Body of pancreas (tissue), 4 donors: Measurements from ENCODE around the gene GTF3C5. TPM values are rescaled to one million over a fixed set of nuclear protein-coding genes. Genes with fewer than 3 reads are reported as not detected.
A peak's percentile ranks its signal among the peaks of the same experiment; 100 is the strongest.

Experiments used
- ATAC-seq: fragments of 150-250 bp; one replicate; pipeline ENCODE4 v1.9.1; 2016
- DNase-seq, 4 donors: peaks; one replicate each; pipeline ENCODE4 v3.0.0-alpha.2; 2019
- H3K27ac ChIP-seq, 4 donors: fragments of 200-600 bp; sonication (generic); 1 replicate in 3 of 4; 2 replicates in 1 of 4; pipeline versions ENCODE4 v1.5.1 to v1.6.1; 2016 to 2019; ENCODE audit warnings: mild to moderate bottlenecking in 1 of 4, mixed read lengths in 1 of 4, moderate library complexity in 1 of 4
- H3K27me3 ChIP-seq, 2 donors: fragments of 200-600 bp; sonication (generic); one replicate each; pipeline ENCODE4 v1.6.0; 2016; ENCODE audit warnings: mild to moderate bottlenecking in 1 of 2
- H3K36me3 ChIP-seq, 2 donors: fragments of 200-600 bp; sonication (generic); replicated peaks in 1 of 2; 2 replicates each; pipeline ENCODE4 v1.5.1; 2016; ENCODE audit warnings: low read depth in 2 of 2; ENCODE audit not compliant: insufficient read depth in 1 of 2
- H3K4me1 ChIP-seq: fragments of 200-600 bp; sonication (generic); one replicate; pipeline ENCODE4 v1.6.0; 2016
- H3K4me3 ChIP-seq, 2 donors: fragments of 200-600 bp; sonication (generic); 1 replicate in 1 of 2; 2 replicates in 1 of 2; pipeline ENCODE4 v1.5.1; 2016 to 2019
- H3K9me3 ChIP-seq, 3 donors: fragments of 200-600 bp; sonication (generic); 1 replicate in 2 of 3; 2 replicates in 1 of 3; pipeline ENCODE4 v1.5.1; 2016
- CTCF ChIP-seq, 7 experiments: fragments of 450-650 bp in 4 of 7; fragments of 200-600 bp in 3 of 7; sonication (generic) in 3 of 7; IDR thresholded peaks; one replicate each; pipeline ENCODE4 v1.5.1; 2016 to 2019; ENCODE audit warnings: antibody characterized with exemption in 7 of 7
- POLR2A ChIP-seq, 3 donors: fragments of 450-650 bp; IDR thresholded peaks; one replicate each; pipeline ENCODE4 v1.6.1; 2016; ENCODE audit warnings: antibody characterized with exemption in 3 of 3, mild to moderate bottlenecking in 2 of 3
- WGBS, 2 donors: methylation state at CpG; one replicate each; pipeline ENCODE4 v1.1.5; 2017; 5-methylcytosine and 5-hydroxymethylcytosine counted together
- intact Hi-C: fragments of 100-400 bp; cut with DNase I; formaldehyde crosslinking; loops from one replicate; pipeline ENCODE4 v1.15.1; 2023
- total RNA-seq, 2 donors: library from RNA; depleted of rRNA; stranded (reverse); fragments of >200 nt; gene quantifications; one replicate each; pipeline ENCODE4 v1.1.0, GENCODE V29; 2016

GTF3C5 gene
- total RNA-seq, 2 donors from 2014 or later = 43.1 to 57.7 TPM

- Histone ChIP-seq H3K4me1 (peaks cover 51% of the 10 kb centered on the region), H3K27me3 (no peaks in the 10 kb centered on the region), H3K36me3 (peaks cover 0 to 19% of the 10 kb centered on the region in 2 donors), H3K27ac (peak overlapping the region in 3 of 4 donors; percentile 51 to 57 (median 52)), H3K9me3 (no peaks in the 10 kb centered on the region), H3K4me3 (no peak overlapping the region)
- DNase-seq (peak in 3 of 4 donors; percentile 18 to 63 (median 20)), ATAC-seq (no peak)
- intact Hi-C loops = no loop called here
- TF ChIP-seq CTCF (IDR thresholded peaks at IDR 0.05) (no peak), POLR2A (IDR thresholded peaks at IDR 0.05) (no peak)
- WGBS, 2 donors = 56 to 62% methylated on average over 9 of the region's 9 CpGs
These were observed 15.6 kb downstream of the GTF3C5 start for GRCh38 chr9:133046196-133046899.

DNA sequence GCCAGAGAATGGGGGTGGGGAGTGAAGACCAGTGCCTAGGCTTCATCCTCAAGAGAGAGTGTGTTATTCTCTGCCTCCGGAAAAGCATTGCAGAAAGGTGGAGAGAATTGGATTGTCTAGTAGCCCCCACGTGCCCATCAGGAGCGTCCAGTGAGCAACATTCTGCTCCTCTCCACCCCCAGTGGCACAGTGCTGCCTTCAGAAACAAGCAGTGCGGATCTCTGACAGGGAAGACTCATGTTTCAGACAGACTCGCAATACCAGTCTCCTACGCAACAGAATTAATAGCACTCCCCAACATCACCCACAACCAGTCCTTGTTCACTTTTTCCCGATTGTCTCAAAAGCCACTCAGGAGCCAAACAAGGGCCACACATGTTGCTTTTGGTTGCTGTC is 16.1 kb downstream of the GTF3C5 start:
- H3K9me3 ChIP-seq = no peaks in the 10 kb centered on the region
- peaks cover 56% of the 10 kb centered on the region for H3K4me1 ChIP-seq
- whole genome bisulfite sequencing, 2 donors = 50 to 51% methylated on average over 7 of the region's 7 CpGs
- intact Hi-C loops = no loop called here
- DNase-seq = no peak
- no peak overlapping the region for H3K4me3 ChIP-seq
- ATAC-seq = no peak
- no peaks in the 10 kb centered on the region for H3K27me3 ChIP-seq
- H3K27ac ChIP-seq = peak overlapping the region in 3 of 4 donors; percentile 51 to 57 (median 52)
- H3K36me3 ChIP-seq = peaks cover 0 to 19% of the 10 kb centered on the region in 2 donors
- TF ChIP-seq POLR2A (IDR thresholded peaks at IDR 0.05) (no peak), CTCF (IDR thresholded peaks at IDR 0.05) (no peak)

GRCh38 chr9:133048595-133048994 is 17.8 kb downstream of the GTF3C5 start:
- WGBS, 2 donors = 19 to 38% methylated on average over 3 to 5 of the region's 5 CpGs
- H3K36me3 ChIP-seq = peaks cover 0 to 8% of the 10 kb centered on the region in 2 donors
- intact Hi-C loops = no loop called here
- TF ChIP-seq CTCF (IDR thresholded peaks at IDR 0.05) (peak; percentile 38 to 95 (median 88)), POLR2A (IDR thresholded peaks at IDR 0.05) (peak in 1 of 3 donors; percentile 33)
- peak overlapping the region; percentile 81 to 93 (median 86) for H3K27ac ChIP-seq
- peaks cover 73% of the 10 kb centered on the region for H3K4me1 ChIP-seq
- DNase-seq (peak; percentile 93 to 95 (median 95)), ATAC-seq (peak; percentile 87)
- H3K9me3 ChIP-seq = no peaks in the 10 kb centered on the region
- no peak overlapping the region for H3K4me3 ChIP-seq
- no peaks in the 10 kb centered on the region for H3K27me3 ChIP-seq

- ATAC-seq = no peak
- 46 to 55% methylated on average over 9 to 13 of the region's 13 CpGs for WGBS, 2 donors
- no peaks in the 10 kb centered on the region for H3K9me3 ChIP-seq
- peak in 1 of 3 donors; percentile 4 for TF ChIP-seq POLR2A (IDR thresholded peaks at IDR 0.05)
- TF ChIP-seq CTCF (IDR thresholded peaks at IDR 0.05) = no peak
- H3K27me3 ChIP-seq = no peaks in the 10 kb centered on the region
- no peak for DNase-seq
- peak overlapping the region; percentile 81 to 93 (median 86) for H3K27ac ChIP-seq
- intact Hi-C loops = no loop called here
- no peak overlapping the region for H3K4me3 ChIP-seq
- H3K4me1 ChIP-seq = peaks cover 78% of the 10 kb centered on the region
- peaks cover 0 to 8% of the 10 kb centered on the region in 2 donors for H3K36me3 ChIP-seq
These were observed 18.2 kb downstream of the GTF3C5 start for GRCh38 chr9:133049043-133049442.
